G401.6 (cell line): ENCODE data around the gene EXOG.

ENCODE experiments used
- FAIRE-seq: peaks from 2 replicates; lab custom pipeline; 2012; peaks lifted over from hg19 to GRCh38; lab: Jason Lieb, UNC

Gene EXOG

DNA sequence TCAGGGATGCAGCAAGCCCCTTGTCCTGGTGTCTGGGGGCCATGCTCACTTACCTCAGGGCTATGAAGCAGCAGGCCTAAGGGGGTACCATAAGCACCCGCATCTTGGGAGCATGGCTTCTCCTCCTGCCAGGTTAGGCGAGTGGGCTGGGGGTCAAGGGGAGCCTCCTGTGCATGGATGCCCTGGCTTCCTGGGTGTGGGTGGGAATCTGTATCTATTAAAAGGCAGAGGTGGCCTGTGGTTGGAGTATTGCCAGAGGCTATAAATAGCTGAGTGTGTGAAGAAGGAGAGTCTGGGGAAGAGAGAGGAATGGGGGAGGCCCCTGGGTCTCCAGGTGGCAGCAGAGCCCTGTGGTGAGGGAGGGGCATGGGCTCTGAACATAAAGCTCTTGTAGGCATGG lies 22.9 kb upstream of the EXOG start:
- no peak for FAIRE-seq

DNA sequence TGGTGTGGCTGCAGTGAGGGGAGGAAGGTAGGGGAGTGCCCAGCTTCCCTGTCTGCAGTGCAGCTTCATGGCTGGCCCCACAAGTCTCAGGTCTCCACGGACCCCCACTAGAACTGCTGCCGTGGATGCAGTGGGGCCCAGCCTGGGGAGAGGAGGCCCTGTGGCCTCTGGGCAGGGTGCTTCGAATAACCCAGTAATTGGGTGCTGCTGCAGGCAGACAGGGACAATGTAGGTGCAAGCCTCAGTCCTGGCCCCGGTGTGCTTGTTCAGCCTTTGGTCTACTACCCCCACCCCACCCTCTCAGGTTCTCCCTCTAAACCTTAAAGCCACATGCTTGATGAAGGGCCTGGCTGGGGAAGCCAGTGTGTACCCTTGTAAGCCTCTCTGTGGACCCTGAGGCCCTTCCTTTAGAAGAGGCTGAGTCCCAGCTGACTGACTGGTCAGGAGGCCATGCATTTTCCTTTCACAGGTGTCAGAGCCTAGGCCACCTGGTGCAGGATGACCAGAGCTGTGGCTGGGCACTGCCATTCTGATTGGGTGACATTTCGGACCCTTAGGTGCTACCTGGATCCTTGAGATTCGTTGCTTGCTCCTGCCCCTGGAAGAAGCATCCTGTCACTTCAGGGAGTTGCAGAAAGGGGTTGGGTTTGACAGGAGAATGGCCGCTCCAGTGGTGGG lies 21.1 kb upstream of the EXOG start:
- no peak for FAIRE-seq

DNA sequence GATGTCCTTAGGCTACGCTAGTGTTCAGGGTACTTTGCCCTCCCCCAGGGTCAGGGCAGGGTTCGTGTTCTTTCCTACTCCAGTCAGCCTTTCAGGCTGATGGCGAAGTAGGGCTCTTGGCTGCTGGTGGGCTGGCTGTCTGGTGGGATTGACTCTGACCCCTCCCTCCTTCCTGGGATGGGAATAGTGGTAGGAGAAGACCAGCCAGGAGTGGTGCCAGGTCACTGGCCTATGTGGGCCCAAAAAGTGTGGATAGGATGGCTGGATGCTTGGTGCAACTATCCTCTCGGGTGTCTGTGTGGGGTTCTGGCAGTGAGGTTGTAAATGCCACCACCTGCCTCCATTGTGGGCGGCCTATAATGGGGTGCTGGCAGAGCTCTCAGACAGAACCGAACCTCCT lies 20.4 kb upstream of the EXOG start:
- no peak for FAIRE-seq

DNA sequence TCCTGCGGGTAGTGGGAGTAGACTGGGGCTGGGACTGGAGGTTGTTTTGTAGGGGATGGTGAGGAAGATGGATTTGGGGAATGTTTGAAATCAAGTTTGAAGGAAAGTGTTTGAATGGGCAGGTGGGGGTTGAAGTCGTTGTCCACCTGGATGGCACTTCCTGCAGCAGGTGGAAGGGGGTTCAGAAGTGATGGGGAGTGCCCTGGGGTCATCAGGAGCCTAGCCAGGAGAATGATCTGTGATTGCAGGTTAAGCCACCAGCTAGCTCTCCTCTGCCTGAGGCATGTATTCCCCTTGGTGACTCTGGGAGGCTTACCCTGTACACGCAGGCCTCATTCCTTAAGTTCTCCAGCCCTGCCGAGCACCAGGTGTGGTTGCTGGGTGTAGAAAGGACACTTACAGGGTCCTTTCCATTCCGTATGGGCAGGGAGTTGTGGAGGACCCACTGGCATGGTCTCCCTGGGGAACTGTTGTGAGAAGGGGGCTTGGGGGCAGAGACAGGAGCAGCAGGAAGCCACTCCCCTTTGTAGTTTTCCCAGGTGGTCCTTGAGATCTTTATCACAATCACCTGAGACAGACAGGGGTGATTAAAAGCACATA lies 19.9 kb upstream of the EXOG start:
- FAIRE-seq = no peak

DNA sequence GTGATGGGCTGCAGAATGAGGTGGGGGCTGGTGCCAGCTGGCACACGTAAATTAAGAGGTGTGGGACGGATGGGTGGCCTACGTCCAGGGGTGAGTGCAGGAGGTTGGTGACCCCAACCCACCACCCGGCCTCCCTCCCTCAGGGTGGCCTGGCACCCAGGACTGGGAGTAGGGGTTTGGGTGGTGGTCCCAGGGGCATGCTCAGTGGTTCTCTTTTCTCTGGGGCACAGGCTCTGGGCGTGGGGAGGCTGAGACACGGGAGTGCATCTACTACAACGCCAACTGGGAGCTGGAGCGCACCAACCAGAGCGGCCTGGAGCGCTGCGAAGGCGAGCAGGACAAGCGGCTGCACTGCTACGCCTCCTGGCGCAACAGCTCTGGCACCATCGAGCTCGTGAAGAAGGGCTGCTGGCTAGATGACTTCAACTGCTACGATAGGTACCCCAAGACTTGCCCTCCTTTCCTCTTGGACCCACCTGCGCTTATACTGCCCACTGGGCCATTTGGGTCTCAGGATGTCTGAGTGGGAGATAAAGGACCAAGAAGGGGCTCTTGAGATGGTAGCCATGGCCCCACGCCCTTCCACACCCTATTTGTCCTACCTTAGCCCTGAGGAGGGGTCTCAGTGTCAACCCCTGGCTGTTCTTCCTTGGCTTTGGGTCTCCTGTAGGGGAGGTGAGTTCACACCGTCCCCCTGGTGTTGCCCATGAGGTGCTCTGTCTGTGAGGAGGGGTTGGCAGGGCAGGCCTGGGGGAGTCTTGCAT lies 18.9 kb upstream of the EXOG start:
- no peak for FAIRE-seq

DNA sequence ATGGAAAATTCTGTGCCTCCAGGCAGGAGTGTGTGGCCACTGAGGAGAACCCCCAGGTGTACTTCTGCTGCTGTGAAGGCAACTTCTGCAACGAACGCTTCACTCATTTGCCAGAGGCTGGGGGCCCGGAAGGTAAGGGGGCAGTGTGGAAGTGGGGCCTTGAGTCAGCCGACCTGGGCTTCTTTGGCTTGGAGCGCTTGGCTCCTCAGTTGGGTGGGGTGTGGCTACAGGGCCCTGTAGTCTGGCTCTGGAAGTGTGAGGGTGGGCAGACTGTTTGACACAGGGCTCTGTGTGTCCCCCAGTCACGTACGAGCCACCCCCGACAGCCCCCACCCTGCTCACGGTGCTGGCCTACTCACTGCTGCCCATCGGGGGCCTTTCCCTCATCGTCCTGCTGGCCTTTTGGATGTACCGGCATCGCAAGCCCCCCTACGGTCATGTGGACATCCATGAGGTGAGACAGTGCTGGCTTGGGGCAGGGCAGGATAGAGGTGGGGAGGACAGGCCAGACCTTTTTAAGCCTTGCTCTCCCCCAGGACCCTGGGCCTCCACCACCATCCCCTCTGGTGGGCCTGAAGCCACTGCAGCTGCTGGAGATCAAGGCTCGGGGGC lies 18.2 kb upstream of the EXOG start:
- no peak for FAIRE-seq

DNA sequence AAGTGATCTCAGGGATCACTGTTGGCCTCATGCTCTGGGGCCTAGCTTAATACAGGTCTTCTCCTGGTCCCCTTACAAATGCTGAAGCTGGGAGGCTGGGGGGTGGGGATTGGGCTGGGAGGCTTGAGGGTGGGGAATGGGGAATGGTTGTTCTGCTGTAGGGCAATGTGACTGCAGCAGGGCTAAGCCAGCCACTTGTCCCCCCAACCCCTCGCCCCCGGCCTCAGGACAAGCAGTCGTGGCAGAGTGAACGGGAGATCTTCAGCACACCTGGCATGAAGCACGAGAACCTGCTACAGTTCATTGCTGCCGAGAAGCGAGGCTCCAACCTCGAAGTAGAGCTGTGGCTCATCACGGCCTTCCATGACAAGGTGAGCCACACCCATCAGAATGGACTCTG lies 17.2 kb upstream of the EXOG start:
- no peak for FAIRE-seq

DNA sequence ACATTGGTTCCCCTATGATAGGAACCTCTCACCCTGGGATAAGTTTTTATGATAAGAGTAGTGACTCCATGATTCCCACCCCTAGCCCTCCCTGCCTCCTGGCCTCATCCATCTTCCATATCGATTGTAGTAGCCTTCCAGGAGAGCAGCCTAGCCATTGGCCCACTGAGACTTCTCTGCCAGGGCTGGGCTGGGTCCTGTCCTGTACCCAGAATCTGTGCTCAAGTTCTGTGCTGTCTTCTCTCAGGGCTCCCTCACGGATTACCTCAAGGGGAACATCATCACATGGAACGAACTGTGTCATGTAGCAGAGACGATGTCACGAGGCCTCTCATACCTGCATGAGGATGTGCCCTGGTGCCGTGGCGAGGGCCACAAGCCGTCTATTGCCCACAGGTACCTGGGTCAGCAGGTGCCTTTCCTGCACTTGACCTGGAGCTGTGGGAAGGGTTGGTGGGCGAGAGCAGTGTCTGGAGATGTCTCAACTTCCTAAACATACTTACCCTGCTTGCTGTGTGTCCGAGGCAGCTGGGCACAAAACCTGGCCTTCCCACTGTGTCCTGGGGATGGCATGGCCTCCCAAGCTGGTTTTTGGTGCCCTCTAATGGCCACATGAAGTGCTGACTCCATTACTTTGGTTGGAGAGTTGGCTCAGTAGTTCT lies 16.6 kb upstream of the EXOG start:
- peak; percentile 74 for FAIRE-seq

DNA sequence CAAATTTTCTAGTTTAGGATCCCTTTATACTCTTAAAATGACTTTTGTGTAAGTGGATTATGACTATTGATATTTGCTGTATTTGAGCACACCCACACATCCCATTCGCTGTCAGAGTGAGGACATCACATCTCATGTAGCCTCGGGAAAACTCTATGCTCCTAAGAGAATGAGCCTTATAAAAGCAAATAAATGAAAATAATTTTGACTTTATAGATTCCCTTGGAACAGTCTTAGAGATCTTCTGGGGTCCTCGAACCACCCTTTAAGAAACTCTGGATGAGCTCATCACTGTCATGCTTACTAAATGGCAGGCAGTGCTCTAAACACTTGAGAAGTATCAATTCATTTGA lies 16.1 kb upstream of the EXOG start:
- FAIRE-seq = no peak

DNA sequence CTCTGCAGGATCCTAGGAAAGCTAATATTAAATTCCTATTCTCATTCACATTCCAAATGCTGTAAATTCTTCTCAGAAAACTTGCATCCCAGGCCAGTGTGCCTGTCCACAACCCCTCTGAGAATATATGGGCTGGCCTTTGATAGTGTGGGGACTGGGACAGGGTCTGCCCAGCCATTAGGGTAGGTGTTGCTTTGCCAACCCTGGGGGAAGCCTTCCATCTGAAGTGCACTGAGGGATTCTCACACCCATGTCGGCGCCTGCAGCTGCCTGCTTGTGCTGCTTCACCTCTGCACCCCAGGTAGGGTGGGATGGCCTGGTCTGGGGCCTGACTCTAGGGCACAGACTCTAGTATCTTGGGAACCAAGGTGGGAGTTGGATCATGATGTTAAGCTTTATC lies 15.2 kb upstream of the EXOG start:
- FAIRE-seq = no peak

DNA sequence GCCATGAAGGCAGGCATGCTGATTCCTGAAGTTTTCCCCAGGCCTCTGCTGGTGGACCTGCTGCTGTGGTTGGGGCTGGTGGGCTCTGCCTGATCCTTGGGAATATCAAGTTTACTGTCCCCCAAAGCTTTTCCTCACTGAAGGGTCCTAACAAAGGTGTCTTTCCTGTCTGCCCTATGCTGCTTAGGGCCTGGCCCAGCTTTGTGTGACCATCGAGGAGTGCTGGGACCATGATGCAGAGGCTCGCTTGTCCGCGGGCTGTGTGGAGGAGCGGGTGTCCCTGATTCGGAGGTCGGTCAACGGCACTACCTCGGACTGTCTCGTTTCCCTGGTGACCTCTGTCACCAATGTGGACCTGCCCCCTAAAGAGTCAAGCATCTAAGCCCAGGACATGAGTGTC lies 13.2 kb upstream of the EXOG start:
- no peak for FAIRE-seq

DNA sequence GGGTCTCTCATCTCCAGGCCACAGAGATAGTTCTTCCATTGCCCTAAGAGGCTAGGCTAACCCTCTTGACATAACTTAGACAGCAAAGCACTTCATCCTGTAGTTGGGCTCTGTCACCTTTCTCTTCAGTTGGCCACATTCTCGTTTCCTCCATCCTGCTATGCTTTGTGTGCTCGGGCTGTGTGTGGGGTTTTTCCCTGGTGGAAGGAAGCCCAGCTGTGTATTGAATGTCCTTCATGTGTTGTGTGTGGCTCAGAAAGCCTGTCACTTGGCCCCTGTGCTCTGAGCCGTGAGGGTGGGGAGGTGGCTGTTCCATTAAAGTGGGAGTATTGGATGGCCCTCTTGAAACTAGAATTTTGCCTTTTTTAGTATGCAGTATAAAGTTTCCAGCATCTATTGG lies 8.8 kb upstream of the EXOG start:
- no peak for FAIRE-seq

DNA sequence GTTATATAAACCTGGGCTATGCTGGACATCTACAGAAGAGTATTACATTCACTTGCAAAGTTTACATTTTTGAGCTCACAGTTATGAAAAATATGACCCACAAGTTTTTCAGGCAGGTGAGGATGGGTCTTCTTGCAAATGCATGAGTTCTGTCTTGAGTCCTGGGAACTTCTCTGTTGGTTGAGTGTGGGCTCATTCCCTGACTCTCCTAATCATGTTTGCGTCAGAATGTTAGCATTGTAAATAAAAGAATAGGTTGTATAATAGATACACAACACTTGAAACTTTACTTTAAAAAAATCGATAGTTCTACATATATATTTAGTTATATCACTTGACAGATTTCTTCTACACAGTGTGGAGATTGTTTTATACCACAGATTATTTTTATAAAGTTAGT lies 7.2 kb upstream of the EXOG start:
- no peak for FAIRE-seq

DNA sequence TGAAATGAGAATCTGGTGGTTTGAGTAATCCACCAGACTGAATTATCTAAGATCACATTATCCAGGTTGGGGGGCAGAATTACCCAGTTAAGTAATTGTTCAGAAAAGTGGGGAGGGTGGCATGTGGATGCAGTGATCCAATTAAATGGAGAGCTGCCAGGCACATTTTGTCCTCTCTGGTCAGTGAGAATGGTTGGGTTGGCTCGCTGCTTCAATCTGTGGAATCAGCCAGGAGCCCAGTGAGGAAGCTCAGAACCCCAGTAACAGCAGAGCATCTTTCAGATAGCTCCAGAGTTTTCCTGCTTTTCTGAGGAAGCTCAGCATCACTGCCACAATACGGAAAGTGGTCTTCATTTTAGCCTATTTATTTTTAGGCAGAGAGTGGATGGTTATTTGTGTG lies 6.4 kb upstream of the EXOG start:
- FAIRE-seq = no peak

DNA sequence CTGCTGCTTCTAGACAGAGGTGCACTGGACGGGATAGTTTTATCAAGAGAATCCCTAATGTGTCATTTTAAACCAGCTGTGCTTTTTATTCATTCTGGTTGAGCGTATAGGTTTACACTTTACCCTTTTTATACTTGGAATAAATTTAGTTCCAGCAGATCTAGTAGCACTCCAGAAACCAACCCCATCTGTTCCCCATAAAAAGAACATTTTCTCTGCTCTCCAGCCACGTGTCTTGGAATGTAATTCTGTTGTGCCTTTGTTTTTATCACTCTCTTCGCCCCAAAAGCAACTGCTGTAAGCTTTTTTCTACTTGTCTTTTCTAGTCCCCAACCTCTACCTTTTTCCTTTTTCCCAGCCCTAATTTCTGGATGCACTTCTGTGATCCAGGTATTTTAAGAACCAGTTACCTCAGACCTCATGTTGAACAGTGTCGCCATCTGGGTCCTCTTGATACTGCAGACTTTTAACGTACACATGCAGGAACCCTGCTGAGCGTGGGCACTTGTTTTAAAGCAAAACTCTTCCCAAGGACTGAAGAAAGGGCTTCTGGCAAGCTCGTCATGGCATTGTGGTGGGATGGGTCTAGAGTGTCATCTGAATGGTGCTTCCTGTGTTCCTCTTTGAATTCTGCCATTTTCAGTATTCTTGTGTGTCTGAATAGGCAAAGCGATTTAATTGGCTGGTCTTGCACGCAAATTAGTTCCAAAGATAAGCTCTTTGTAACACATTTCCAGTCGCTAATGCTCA lies 5.7 kb upstream of the EXOG start:
- no peak for FAIRE-seq

DNA sequence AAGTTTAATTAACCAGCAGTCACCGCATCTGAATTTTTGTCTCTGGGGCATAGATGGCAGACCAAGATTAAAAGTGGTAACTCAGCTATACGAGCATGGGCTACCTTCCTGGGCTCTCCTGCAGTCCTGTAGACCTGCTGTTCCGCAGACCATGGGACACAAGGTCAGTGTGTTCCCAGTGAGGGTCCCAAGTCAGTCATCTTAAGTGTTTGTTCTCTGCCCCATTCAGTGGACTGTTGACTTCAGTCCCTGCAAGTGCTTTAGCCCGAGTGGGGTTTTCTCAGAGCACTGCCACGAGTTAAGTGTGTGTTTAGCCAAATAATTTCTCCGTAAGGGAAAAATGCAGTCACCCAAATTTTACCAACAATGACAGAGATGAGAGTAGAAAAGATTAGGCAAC lies 4.9 kb upstream of the EXOG start:
- no peak for FAIRE-seq

DNA sequence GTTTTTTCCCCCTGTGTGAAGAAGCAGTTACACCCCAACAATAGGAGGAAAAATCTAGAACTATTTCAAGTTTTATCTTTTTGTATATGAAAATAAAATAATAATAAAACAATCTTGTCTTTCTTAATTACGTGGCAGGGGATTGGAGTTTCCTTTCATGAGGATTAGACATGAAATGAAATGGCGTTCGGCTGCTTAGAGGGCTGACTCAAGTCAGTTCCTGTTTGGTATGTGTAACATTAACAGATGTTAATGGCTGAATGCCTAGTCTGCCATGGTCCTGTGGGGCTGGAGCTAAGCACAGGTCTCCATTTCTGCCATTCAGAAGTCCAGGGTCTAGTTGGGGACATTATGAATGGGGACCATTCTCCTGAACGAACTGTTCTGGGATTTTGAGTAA lies 3.1 kb upstream of the EXOG start:
- FAIRE-seq = no peak

DNA sequence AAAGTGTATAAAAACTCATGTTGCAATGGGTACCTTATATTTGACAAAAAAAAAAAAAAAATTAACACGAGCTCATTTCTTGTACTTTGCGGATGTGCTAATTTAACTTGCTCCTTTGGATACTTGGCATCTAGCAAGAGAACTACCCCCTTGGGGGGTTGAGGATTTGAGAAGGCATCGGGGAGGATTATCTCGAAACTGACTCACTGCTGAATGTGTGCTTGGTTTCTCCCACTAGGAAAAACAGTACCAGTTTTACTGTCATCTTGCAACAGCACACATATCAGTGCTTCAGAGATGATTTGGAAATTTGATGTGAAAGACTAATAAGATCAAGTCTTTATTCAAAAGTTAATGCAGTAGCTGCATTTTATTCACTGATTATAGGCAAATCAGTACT lies 891 bp downstream of the EXOG start:
- FAIRE-seq = no peak

DNA sequence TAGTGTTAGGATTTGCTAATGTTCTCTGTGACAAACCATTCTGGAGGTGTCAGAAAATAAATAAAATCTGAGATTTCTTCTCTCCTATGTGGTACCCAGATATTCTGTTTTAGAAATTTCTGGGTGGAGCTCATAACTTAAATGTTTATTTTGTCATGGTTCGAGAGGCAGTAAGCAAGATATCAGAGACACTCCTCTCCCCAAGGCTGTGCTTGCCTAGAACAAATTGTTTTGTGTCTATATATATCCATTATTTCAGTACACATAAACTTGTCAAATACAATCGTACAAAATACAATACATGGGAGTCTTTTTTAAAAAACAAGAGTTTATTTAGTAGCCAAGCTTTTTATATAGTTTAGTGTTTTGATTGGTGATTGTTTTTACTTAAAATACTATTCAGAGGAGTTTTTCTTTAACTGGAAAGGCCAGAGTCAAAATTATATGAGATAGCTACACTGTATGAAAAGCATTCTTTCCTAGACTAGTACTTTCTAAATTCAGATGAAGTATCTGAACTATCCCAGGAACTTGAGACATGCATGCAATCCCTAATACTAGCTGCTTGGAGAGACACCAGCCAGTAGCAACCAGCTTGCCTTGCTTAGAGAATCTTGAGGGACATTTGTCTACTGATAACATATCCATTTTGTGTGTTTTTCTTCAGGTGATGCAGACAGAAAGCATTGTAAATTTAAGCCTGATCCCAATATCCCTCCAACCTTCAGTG lies 4.7 kb downstream of the EXOG start:
- FAIRE-seq = no peak

DNA sequence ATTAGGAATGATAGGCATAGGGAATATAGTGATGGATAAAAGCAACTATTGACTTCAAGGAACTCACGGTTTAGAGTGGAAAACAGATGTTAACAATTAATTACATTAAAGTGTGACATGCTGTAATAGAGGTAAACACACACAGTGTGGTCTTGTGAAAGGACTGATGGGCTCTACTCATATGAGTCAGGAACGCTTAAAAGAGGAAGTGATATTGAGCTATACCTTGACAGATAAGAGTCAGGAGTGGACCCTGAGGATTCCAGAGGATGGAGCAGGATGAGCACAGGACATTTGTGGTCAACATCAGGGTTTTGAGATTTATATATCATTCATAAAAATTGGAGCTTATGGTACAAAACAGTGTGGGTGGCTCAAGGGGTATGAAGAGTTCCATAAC lies 11.0 kb downstream of the EXOG start:
- no peak for FAIRE-seq

DNA sequence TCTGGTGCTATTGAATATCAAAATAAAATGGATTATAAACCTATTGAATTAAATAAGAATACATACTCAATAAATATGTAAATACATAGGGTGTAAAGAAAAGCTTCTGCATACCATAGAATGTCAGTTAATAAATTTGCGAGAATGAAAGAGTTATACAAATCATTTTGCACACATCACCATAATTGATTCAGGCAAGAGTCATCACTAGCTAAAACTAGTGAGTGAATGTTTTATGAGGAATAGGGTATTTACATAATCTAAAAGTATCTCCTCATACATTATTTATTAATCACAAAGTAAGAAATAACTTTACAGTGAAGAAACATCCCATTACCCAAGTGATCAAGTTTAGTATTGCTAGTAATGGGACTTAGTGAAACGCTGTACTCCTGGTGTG lies 13.6 kb downstream of the EXOG start:
- FAIRE-seq = no peak

DNA sequence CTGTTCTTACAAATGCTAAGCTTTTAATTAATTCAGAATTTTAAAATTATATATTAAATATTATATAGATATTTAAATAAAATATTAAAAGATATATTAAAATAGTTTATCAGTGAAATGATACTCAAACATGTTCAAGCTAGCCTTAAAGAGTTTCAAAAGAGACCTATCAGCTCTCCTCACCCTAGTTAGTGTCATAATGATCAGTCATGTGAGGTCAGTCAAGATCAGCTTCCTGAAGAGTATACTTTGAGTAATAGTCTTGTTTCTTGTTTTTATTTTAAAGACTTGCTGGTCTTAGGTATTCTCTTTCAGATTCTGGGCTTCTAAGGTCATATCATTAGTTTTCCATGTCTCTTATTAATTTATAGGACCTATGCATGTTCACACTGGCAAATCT lies 14.5 kb downstream of the EXOG start:
- peak; percentile 11 for FAIRE-seq
